Stimulated activated CD4-positive, alpha-beta T cell treated with anti-CD3 and anti-CD28 coated beads, Interleukin-4, amount 100 ng/mL, for 4 hours (primary cell): Measurements from ENCODE around the gene TMEM11.

Experiments used
- DNase-seq, 2 experiments: peaks; one replicate each; pipeline ENCODE4 v3.0.0-alpha.2; 2020

TMEM11 gene

GRCh38 chr17:21157586-21158370 is 56.2 kb downstream of the TMEM11 start:
- DNase-seq, result no peak

- no peak for DNase-seq
These were observed 61.2 kb downstream of the TMEM11 start for GRCh38 chr17:21152731-21153130.

GRCh38 chr17:21149621-21150020 is 64.3 kb downstream of the TMEM11 start:
- no peak for DNase-seq
